Measurements from ENCODE around the gene CEP295NL.

The CEP295NL gene, protein sequence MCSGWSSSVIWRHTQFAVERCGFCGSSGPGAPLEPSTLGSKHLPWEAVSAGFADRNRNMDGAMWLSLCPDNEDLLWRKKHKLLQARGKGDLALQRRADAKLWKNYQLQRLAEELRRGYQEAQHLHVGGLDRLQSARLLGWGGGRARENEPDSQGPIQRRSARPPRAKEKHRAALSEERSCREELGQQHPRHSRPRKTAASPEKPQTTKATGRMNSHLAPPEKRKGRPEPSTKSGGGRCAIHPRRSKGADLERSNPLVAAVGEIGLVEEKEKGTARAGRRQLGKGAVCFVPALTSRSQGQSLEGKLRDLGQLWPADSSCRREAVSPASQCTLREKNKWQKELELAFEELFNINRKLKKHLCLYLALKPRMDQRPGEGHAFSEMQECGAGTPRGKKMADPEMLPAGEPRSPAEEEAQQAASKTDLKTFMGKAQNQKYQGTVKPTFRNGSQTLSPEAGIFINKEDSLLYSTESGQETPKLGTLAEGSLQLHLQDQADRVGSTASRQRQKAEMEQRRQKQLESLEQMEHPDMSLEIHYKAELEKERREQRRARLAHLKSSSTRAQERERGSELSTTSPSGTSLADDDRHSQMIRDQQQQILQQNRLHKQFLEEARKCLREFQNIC

DNA sequence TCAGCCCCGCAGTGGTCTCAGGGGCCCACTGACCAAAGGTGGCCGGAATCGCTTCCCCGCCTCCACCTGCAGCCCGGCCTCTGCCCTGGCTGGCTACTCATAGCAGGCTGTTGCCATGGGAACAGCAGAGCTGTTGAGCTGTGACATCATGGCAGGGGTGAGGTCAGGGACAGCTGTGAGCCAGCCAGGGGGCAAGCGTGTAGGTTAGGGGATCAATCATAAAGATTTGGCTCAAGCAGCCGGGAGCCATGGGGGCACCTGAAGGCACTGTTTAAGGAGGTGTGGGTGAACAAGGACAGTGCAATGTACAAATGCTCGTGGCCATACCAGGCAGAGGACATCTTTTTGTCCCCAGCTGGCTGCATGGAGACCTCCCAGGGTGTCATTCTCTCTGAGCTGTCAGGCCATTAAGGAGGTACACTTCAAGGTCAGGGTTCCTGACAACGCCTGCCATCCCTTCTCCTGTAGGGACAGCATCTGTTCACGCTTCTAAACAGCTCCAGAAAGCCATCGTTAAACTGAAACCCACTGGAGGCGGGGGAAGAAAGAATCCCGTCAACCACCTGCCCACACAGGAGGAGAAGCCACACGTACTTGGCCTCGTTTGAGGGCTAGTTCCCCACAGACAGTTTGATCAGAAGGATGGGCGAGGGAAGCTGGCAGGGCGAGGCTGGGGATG, at the start of gene CEP295NL:
Gene CEP295NL (minus strand): TSS at position 101 of the 679 bp plus-strand sequence. CDS start 1,373 bp downstream, outside the sequence.
- peak within 1 kb of the TSS in 2 of 3 experiments; percentile 43 to 87 for H3K27ac Mint-ChIP-seq
- peaks cover 43% of the 10 kb centered on the region for H3K4me1 Mint-ChIP-seq
- TF ChIP-seq, protein P1, sequence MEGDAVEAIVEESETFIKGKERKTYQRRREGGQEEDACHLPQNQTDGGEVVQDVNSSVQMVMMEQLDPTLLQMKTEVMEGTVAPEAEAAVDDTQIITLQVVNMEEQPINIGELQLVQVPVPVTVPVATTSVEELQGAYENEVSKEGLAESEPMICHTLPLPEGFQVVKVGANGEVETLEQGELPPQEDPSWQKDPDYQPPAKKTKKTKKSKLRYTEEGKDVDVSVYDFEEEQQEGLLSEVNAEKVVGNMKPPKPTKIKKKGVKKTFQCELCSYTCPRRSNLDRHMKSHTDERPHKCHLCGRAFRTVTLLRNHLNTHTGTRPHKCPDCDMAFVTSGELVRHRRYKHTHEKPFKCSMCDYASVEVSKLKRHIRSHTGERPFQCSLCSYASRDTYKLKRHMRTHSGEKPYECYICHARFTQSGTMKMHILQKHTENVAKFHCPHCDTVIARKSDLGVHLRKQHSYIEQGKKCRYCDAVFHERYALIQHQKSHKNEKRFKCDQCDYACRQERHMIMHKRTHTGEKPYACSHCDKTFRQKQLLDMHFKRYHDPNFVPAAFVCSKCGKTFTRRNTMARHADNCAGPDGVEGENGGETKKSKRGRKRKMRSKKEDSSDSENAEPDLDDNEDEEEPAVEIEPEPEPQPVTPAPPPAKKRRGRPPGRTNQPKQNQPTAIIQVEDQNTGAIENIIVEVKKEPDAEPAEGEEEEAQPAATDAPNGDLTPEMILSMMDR (IDR thresholded peaks at IDR 0.05; ENCODE audit: unreplicated experiment in 3 of 3) = no peak
- no peaks in the 10 kb centered on the region for H3K9me3 Mint-ChIP-seq
- H3K36me3 Mint-ChIP-seq (ENCODE audit: low read depth) = peaks cover 12% of the 10 kb centered on the region
- peak within 1 kb of the TSS in 1 of 3 experiments; percentile 6 for H3K4me3 Mint-ChIP-seq
- peaks cover 1% of the 10 kb centered on the region for H3K27me3 Mint-ChIP-seq (ENCODE audit: low read depth)

DNA sequence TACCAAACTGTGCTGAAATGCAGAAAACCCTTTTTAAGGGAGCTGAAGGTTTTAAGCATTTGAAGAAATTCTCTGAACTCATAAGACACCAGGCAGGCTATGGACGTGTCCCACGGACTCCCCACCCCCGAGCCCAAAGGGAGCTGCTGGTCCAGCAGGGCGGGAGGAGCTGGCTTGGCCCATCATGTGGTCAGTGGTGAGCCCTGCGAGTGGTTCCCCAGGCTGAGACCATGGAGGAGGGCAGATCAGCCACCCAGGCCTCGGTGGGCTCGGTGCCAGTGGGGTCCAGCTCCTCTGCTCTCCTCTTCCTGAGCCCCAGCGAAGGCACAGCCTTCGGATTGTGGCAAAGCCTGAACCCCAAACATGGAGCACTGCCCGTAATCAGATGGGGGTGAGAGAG, 49.7 kb upstream of the CEP295NL start:
- TF ChIP-seq, protein P1 (IDR thresholded peaks at IDR 0.05; ENCODE audit: unreplicated experiment in 3 of 3) = no peak
- peaks cover 7% of the 10 kb centered on the region for H3K27me3 Mint-ChIP-seq (ENCODE audit: low read depth)

DNA sequence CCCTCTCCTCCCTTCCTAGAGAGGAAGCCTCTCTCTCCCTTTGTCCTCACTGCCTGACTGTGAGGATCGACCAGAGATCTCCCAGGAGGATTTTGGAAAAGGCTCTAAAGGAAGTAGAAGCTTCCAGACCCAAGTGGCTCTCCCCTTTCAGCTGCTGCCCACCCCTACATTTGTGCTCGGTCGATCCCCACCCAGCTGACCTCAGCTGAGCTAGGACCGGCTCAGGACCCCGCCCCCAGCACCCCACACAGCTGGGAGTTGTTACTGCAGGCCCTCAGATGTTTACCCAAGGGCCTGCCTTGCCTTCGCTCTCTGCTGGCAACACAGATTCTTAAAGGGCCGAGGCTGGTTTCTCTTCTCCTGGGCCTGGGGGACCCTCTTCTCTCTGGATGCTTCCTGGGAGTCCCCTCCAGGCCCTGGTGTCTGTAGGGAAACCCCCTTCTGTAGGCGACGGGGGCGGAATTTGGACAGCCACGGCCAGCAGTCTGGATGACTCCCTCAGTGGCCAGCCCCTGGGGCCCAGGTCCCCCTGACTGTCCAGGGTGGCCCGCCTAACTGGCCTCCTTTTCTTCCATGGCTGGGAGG, 49.1 kb upstream of the CEP295NL start:
- no peaks in the 10 kb centered on the region for H3K36me3 Mint-ChIP-seq (ENCODE audit: low read depth)
- H3K27me3 Mint-ChIP-seq (ENCODE audit: low read depth) = peaks cover 7% of the 10 kb centered on the region
- peak overlapping the region; percentile 93 to 98 (median 98) for H3K27ac Mint-ChIP-seq
- peaks cover 33% of the 10 kb centered on the region for H3K4me1 Mint-ChIP-seq
- peak overlapping the region in 2 of 3 experiments; percentile 17 to 28 for H3K4me3 Mint-ChIP-seq
- peaks cover 16% of the 10 kb centered on the region for H3K9me3 Mint-ChIP-seq
- TF ChIP-seq, protein P1 (IDR thresholded peaks at IDR 0.05; ENCODE audit: unreplicated experiment in 3 of 3) = no peak

More for the DNA sequence above, 49.7 kb upstream of the CEP295NL start:
- Mint-ChIP-seq H3K4me3 (peak overlapping the region in 2 of 3 experiments; percentile 19 to 25), H3K9me3 (peaks cover 16% of the 10 kb centered on the region), H3K4me1 (peaks cover 35% of the 10 kb centered on the region), H3K36me3 (ENCODE audit: low read depth) (no peaks in the 10 kb centered on the region), H3K27ac (peak overlapping the region; percentile 93 to 98 (median 98))

DNA sequence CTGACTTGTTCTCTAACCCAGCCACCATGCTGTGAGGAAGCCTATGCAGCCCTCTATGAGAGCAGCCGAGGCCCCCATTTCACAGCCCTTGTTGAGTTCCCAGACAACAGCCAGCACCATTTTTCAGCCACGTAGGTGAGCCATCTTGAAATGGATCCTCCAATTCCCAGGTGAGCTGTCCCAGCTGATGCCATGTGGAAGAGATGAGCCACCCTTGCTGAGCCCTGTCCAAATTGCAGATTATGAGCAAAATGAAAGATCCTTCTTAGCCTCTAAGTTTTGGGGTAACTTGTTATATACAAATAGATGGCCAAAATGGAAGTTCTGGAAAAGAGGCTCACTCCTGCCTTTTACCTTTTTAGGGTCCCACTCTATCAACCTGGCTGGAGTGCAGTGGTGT, 47.9 kb upstream of the CEP295NL start:
- peaks cover 16% of the 10 kb centered on the region for H3K9me3 Mint-ChIP-seq

More for the DNA sequence above, 47.9 kb upstream of the CEP295NL start:
- TF ChIP-seq, protein P1 (IDR thresholded peaks at IDR 0.05; ENCODE audit: unreplicated experiment in 3 of 3) = no peak
- H3K4me3 Mint-ChIP-seq = no peak overlapping the region
- H3K27ac Mint-ChIP-seq = peak overlapping the region; percentile 93 to 98 (median 98)
- no peaks in the 10 kb centered on the region for H3K36me3 Mint-ChIP-seq (ENCODE audit: low read depth)
- peaks cover 7% of the 10 kb centered on the region for H3K27me3 Mint-ChIP-seq (ENCODE audit: low read depth)
- H3K4me1 Mint-ChIP-seq = peaks cover 29% of the 10 kb centered on the region
